ENCODE measurements around the gene G6PC1.
"Not testable (repeated sequence)": the region's sequence is repeated elsewhere in the genome, so short reads cannot be mapped to it uniquely, and the experiment has no call there.

Gene G6PC1

GRCh38 chr17:42904110-42904469, 3.5 kb downstream of the G6PC1 start:
- no peak for DNase-seq

- no peak for DNase-seq
Observed at GRCh38 chr17:42906772-42907446, 6.3 kb downstream of the G6PC1 start.

- no peak for DNase-seq
Observed at GRCh38 chr17:42908872-42909700, 8.5 kb downstream of the G6PC1 start.

GRCh38 chr17:42913522-42913921, 12.9 kb downstream of the G6PC1 start:
- no peak for DNase-seq

GRCh38 chr17:42913981-42914617, 13.5 kb downstream of the G6PC1 start:
- DNase-seq: no peak

- DNase-seq: not testable (repeated sequence)
Observed at GRCh38 chr17:42915288-42915687, 14.7 kb downstream of the G6PC1 start.

- DNase-seq: not testable (repeated sequence)
Observed at GRCh38 chr17:42916388-42917235, 16.0 kb downstream of the G6PC1 start.

- DNase-seq: no peak
Observed at GRCh38 chr17:42917236-42917603, 16.6 kb downstream of the G6PC1 start.

GRCh38 chr17:42918902-42919521, 18.4 kb downstream of the G6PC1 start:
- DNase-seq: no peak

- not testable (repeated sequence) for DNase-seq
Observed at GRCh38 chr17:42919522-42920077, 19.0 kb downstream of the G6PC1 start.

- DNase-seq: no peak
Observed at GRCh38 chr17:42920106-42920900, 19.7 kb downstream of the G6PC1 start.

- DNase-seq: no peak
Observed at GRCh38 chr17:42920922-42921321, 20.3 kb downstream of the G6PC1 start.

GRCh38 chr17:42922294-42922693, 21.7 kb downstream of the G6PC1 start:
- no peak for DNase-seq

- not testable (repeated sequence) for DNase-seq
Observed at GRCh38 chr17:42923472-42923871, 22.9 kb downstream of the G6PC1 start.

- no peak for DNase-seq
Observed at GRCh38 chr17:42924891-42925290, 24.3 kb downstream of the G6PC1 start.

GRCh38 chr17:42928714-42929496, 28.3 kb downstream of the G6PC1 start:
- peak; percentile 48 for DNase-seq

- DNase-seq: no peak
Observed at GRCh38 chr17:42929497-42929844, 28.9 kb downstream of the G6PC1 start.

GRCh38 chr17:42937712-42938596, 37.4 kb downstream of the G6PC1 start:
- DNase-seq: peak; percentile 18

- DNase-seq: no peak
Observed at GRCh38 chr17:42944211-42944610, 43.6 kb downstream of the G6PC1 start.

GRCh38 chr17:42946812-42947211, 46.2 kb downstream of the G6PC1 start:
- no peak for DNase-seq

Data from stimulated activated CD4-positive, alpha-beta T cell treated with anti-CD3 and anti-CD28 coated beads, Interleukin-1b, Interleukin-23, amount 100 ng/mL, for 48 hours (primary cell).